NB4 (cell line): ENCODE data around the gene COG7.
A peak's percentile ranks its signal among the peaks of the same experiment; 100 is the strongest.

Experiments
- DNase-seq: peaks from one replicate; pipeline ENCODE4 v3.0.0; 2010; ENCODE audit warnings: low read depth
- H3K4me3 ChIP-seq: one replicate; pipeline ENCODE4 v1.5.1; 2011; ENCODE audit warnings: mild to moderate bottlenecking, low read depth, low read length, moderate library complexity
- MYC ChIP-seq: IDR thresholded peaks from 2 replicates; pipeline ENCODE4 v1.6.1; 2011; ENCODE audit warnings: low read depth, low read length
- POLR2A ChIP-seq: IDR thresholded peaks from 2 replicates; pipeline ENCODE4 v1.6.1; 2011; ENCODE audit warnings: mild to moderate bottlenecking; ENCODE audit not compliant: insufficient read length; ENCODE audit errors: extremely low read depth
- TF ChIP-seq, protein P1 (sequence below): IDR thresholded peaks from one replicate; pipeline ENCODE4 v1.5.1; 2012; ENCODE audit warnings: low read depth, low read length
- TF ChIP-seq, protein P2 (sequence below): IDR thresholded peaks from 2 replicates; pipeline ENCODE4 v1.6.1; 2011; ENCODE audit warnings: low read depth, low read length

The COG7 gene

GRCh38 chr16:23365602-23366240 lies 87.3 kb downstream of the COG7 start:
- peak; percentile 19 for DNase-seq
- no peak overlapping the region for H3K4me3 ChIP-seq
- no peak for TF ChIP-seq MYC
- TF ChIP-seq, protein P1, sequence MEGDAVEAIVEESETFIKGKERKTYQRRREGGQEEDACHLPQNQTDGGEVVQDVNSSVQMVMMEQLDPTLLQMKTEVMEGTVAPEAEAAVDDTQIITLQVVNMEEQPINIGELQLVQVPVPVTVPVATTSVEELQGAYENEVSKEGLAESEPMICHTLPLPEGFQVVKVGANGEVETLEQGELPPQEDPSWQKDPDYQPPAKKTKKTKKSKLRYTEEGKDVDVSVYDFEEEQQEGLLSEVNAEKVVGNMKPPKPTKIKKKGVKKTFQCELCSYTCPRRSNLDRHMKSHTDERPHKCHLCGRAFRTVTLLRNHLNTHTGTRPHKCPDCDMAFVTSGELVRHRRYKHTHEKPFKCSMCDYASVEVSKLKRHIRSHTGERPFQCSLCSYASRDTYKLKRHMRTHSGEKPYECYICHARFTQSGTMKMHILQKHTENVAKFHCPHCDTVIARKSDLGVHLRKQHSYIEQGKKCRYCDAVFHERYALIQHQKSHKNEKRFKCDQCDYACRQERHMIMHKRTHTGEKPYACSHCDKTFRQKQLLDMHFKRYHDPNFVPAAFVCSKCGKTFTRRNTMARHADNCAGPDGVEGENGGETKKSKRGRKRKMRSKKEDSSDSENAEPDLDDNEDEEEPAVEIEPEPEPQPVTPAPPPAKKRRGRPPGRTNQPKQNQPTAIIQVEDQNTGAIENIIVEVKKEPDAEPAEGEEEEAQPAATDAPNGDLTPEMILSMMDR = no peak
- TF ChIP-seq POLR2A = no peak
- TF ChIP-seq, protein P2, sequence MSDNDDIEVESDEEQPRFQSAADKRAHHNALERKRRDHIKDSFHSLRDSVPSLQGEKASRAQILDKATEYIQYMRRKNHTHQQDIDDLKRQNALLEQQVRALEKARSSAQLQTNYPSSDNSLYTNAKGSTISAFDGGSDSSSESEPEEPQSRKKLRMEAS = no peak

DNA sequence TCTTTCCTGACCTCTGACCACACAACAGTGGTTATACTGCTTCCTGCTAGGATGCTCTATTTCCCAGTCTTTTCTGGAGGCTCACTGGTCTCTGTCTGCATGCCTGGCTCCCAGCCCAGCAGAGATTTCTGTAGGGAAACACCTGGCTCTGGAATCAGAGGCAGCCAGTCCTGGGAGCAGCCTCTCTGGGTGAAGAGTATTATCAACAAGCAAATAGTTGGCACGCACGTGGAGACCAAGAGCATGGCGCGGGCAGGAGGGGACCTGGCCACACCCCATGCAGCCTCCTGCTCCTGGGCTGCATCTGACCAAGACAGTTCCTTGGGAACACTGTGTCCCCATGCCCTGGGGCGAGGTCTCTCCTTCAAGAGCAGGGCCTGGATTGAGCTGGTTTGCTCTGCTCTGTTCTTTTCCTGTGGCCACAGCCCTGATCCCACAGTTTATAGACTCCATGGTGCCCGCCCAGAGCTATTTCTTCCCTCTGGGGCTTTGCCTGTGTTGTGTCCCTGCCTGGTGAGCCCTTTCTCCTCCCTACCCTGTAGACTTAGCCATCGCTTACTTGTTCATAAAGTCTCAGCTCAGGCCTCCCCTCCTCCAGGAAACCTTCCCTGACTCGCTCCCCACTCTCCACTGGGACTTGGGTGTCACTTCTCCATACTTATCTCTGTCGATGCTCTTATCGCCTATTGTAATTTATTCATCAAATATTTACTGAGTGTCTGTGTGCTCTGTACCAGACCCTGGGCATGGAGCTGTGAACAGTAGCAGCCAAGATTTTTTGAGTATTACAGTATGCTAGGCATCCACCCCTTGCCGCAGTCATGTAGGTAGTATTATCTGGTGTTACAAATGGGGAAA lies 90.3 kb downstream of the COG7 start:
- H3K4me3 ChIP-seq = no peak overlapping the region
- DNase-seq = no peak
- TF ChIP-seq, protein P1 = no peak
- TF ChIP-seq MYC (no peak), POLR2A (no peak)
- TF ChIP-seq, protein P2 = no peak

- TF ChIP-seq, protein P2 = no peak
- no peak for TF ChIP-seq MYC
- DNase-seq = no peak
- H3K4me3 ChIP-seq = no peak overlapping the region
Observed at GRCh38 chr16:23359092-23359760, 93.8 kb downstream of the COG7 start.

DNA sequence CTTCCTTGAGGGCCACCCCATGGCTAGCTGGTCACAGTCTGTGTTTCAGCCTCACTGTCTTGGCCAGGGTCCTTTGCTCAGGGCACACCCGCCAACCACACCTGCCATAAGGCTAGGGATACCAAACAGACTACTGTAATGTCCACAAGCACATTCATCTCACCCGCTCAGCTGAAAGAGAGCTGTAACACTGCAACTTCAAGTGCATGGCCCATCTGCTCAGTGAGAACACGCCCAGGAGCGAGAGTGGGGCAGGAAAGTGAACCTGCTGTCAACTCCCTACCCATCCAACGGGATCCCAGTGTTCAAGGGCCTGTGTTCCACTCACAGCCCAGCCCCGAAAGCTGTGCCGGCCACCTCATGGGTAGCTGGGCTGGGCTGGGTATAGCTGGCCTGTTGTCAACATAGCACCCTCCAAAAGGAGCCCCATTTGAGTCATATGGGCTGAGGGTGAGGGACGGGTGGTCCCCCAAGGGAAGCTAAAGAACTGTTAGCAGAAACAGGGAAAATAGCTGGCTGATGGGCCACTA lies 95.2 kb downstream of the COG7 start:
- TF ChIP-seq MYC (no peak), POLR2A (no peak)
- TF ChIP-seq, protein P1 = no peak
- TF ChIP-seq, protein P2 = no peak
- no peak for DNase-seq
- no peak overlapping the region for H3K4me3 ChIP-seq

DNA sequence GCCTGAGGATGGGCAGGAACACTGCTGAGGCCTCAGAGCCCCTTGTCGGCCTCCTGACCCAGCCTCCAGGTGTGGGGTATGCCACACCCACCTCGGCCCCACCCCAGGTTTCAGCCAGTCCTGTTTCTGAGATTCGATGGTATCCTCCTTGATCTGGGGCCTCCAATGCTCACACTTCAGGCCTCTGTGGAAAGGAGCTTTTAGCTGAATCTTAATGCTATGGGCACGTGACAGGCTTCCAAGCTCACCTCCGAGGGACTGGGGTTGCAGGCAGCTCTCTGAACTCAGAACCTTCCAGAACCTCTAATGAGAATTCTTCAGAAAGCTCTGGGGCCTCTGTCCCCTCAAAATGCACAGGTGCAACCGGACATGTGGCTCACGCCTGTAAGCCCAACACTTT lies 96.0 kb downstream of the COG7 start:
- H3K4me3 ChIP-seq = no peak overlapping the region
- no peak for DNase-seq
- TF ChIP-seq, protein P2 = no peak
- TF ChIP-seq POLR2A (no peak), MYC (no peak)
- TF ChIP-seq, protein P1 = no peak
